ENCODE results near the gene SALL2. TPM values are rescaled to one million over a fixed set of nuclear protein-coding genes. Genes with fewer than 3 reads are reported as not detected.

The SALL2 gene
- total and polyA plus RNA-seq, 2 of the 8 experiments (the other 6 are each of a cell fraction or from before 2014, with no cell fraction given) = 310 to 360 TPM

GRCh38 chr14:21535545-21536417, 9.6 kb upstream of the SALL2 start:
- Histone ChIP-seq H4K8ac (ENCODE audit: extremely low read depth, insufficient read depth, low read length) (no peak overlapping the region), H3K79me2 (ENCODE audit: control insufficient read depth in 1 of 2, insufficient read depth in 2 of 2, low read length in 2 of 2) (peaks cover 32 to 76% of the 10 kb centered on the region in 2 experiments), H4K20me1 (replicated peaks in 1 of 2; ENCODE audit: control insufficient read depth in 1 of 2, insufficient read depth in 2 of 2, low read length in 2 of 2) (no peaks in the 10 kb centered on the region), H2AK5ac (ENCODE audit: low read depth, low read length) (no peak overlapping the region), H2BK5ac (ENCODE audit: low read depth, low read length) (peak overlapping the region; percentile 95), H3K4ac (replicated peaks; ENCODE audit: insufficient read length, low read depth, low read length) (no peak overlapping the region), H4K91ac (replicated peaks; ENCODE audit: insufficient read length, low read length) (peak overlapping the region; percentile 89), H4K5ac (ENCODE audit: insufficient read length, low read depth, low read length) (peak overlapping the region; percentile 22), H3K4me2 (ENCODE audit: insufficient read depth in 1 of 2, low read depth in 2 of 2, low read length in 2 of 2) (peak overlapping the region; percentile 74 to 94), H3K27ac (ENCODE audit: low read depth, low read length) (peak overlapping the region; percentile 91), H3K36me3 (ENCODE audit: control insufficient read depth in 2 of 4, insufficient read depth in 4 of 4, low read length in 3 of 4) (peaks cover 0 to 8% (median 0%) of the 10 kb centered on the region in 4 experiments; a peak in 1 of 8 replicates), H3K4me3 (ENCODE audit: extremely low read depth in 1 of 4, insufficient read depth in 2 of 4, low read depth in 3 of 4, low read length in 4 of 4) (peak overlapping the region; percentile 87 to 96 (median 92)), H3K4me1 (replicated peaks in 1 of 4; ENCODE audit: control insufficient read depth in 3 of 4, insufficient read depth in 4 of 4, low read length in 3 of 4) (peaks cover 0 to 22% (median 14%) of the 10 kb centered on the region in 4 experiments), H3K23me2 (ENCODE audit: low read depth, low read length) (peaks cover 7% of the 10 kb centered on the region), H3K79me1 (ENCODE audit: low read depth, low read length) (no peaks in the 10 kb centered on the region), H3K56ac (replicated peaks; ENCODE audit: insufficient read length, low read depth, low read length) (peak overlapping the region; percentile 85), H3K27me3 (replicated peaks in 1 of 4; ENCODE audit: control insufficient read depth in 3 of 4, extremely low read depth in 1 of 4, insufficient read depth in 3 of 4, low read length in 3 of 4) (no peaks in the 10 kb centered on the region), H3K9me3 (ENCODE audit: insufficient read depth in 2 of 2, low read depth in 1 of 2, low read length in 1 of 2) (no peaks in the 10 kb centered on the region), H3K18ac (ENCODE audit: extremely low read depth, low read length) (peak overlapping the region; percentile 94; the same call in 1 of the 2 replicates), H2BK20ac (ENCODE audit: low read length) (no peak overlapping the region), H2BK120ac (replicated peaks; ENCODE audit: low read depth, low read length) (peak overlapping the region; percentile 67), H2BK15ac (ENCODE audit: low read length) (no peak overlapping the region), H3K9ac (replicated peaks in 1 of 4; ENCODE audit: extremely low read depth in 1 of 4, low read depth in 3 of 4, low read length in 3 of 4) (peak overlapping the region; percentile 52 to 91 (median 79)), H2AFZ (ENCODE audit: low read length) (no peak overlapping the region), H3K14ac (ENCODE audit: insufficient read length) (no peak overlapping the region), H3K23ac (ENCODE audit: insufficient read length) (no peak overlapping the region), H2BK12ac (ENCODE audit: low read depth, low read length) (peak overlapping the region; percentile 95; the same call in 1 of the 2 replicates)
- FAIRE-seq (peak; percentile 81), DNase-seq (ENCODE audit: low read depth in 1 of 2, low spot score in 2 of 2) (no peak)
- ChIA-PET POLR2A (ENCODE audit: partially characterized antibody) (interaction anchor here (0.9 to 32.5 kb wide), 6 partner anchors 17 to 41 kb away, joined by 3 to 769 read pairs (median 15); partner anchors contain the start of genes METTL3 and SALL2), CTCF (ENCODE audit: partially characterized antibody) (interaction anchor here (0.6 to 2.5 kb wide), 6 partner anchors 10 to 199 kb away, joined by 4 to 11 read pairs (median 6); partner anchors contain the start of gene SALL2)
- WGBS, 2 experiments (ENCODE audit: extremely low coverage in 1 of 2, insufficient coverage in 1 of 2, insufficient read length in 1 of 2, insufficient replicate concordance in 2 of 2, low coverage in 1 of 2, low lambda C conversion rate in 2 of 2, missing lambda C conversion rate in 1 of 2) = 2% methylated on average over 6 of the region's 6 CpGs; no CpG with 5 or more reads in 1 of the 2 experiments
- TF ChIP-seq CREB1 (IDR thresholded peaks at IDR 0.05) (no peak), TAF1 (IDR thresholded peaks at IDR 0.05; ENCODE audit: low read depth, low read length) (peak; percentile 24), USF2 (IDR thresholded peaks at IDR 0.05; ENCODE audit: low read length) (no peak), ASH2L (IDR thresholded peaks at IDR 0.05; ENCODE audit: low read length) (no peak), EP300 (IDR thresholded peaks at IDR 0.05; ENCODE audit: borderline replicate concordance in 1 of 2, low read depth in 2 of 2, low read length in 2 of 2) (no peak), SAP30 (IDR thresholded peaks at IDR 0.05; ENCODE audit: insufficient read depth, insufficient replicate concordance, low read length) (peak; percentile 80), SIN3A (conservative IDR thresholded peaks at IDR 0.05 in 1 of 2, IDR thresholded peaks at IDR 0.05 in 1 of 2; ENCODE audit: low read depth in 1 of 2, low read length in 2 of 2) (peak in 1 of 2 experiments; percentile 82; a peak in 2 of 4 replicates)
- TF ChIP-seq, protein P1, sequence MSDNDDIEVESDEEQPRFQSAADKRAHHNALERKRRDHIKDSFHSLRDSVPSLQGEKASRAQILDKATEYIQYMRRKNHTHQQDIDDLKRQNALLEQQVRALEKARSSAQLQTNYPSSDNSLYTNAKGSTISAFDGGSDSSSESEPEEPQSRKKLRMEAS (IDR thresholded peaks at IDR 0.05) = no peak
